GM18873 (cell line): ENCODE data around the gene EPHA6.
"Not testable (repeated sequence)": the region's sequence is repeated elsewhere in the genome, so short reads cannot be mapped to it uniquely, and the experiment has no call there.

Experiments
- ATAC-seq: cut with Tn5 transposase; IDR thresholded peaks from one replicate; pipeline ENCODE4 v1.9.1; 2021; ENCODE audit warnings: mild to moderate bottlenecking, moderate library complexity, moderate number of reproducible peaks; ENCODE audit not compliant: unreplicated experiment, low FRiP score

The EPHA6 gene

DNA sequence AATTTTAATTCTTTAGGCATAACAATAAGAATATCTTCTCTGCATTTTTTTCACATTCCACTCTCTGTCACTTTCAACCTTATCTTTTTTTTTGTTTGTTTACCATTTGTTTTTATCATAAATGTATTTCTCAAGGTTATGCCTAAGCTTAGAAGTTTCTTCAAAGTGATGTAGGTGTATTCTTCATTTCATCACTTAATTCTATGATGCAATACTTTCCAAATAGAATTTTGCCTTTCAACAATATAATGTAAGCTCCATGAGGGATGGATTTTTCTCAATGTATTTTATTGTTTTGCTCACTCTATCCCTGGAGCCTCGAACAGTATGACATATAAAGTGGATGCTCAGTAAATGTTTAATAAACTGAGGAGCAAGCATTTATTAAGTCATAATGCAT is 444.9 kb downstream of the EPHA6 start:
- no peak for ATAC-seq

- ATAC-seq, result no peak
Measured at GRCh38 chr3:97264180-97264579, 449.8 kb downstream of the EPHA6 start.

DNA sequence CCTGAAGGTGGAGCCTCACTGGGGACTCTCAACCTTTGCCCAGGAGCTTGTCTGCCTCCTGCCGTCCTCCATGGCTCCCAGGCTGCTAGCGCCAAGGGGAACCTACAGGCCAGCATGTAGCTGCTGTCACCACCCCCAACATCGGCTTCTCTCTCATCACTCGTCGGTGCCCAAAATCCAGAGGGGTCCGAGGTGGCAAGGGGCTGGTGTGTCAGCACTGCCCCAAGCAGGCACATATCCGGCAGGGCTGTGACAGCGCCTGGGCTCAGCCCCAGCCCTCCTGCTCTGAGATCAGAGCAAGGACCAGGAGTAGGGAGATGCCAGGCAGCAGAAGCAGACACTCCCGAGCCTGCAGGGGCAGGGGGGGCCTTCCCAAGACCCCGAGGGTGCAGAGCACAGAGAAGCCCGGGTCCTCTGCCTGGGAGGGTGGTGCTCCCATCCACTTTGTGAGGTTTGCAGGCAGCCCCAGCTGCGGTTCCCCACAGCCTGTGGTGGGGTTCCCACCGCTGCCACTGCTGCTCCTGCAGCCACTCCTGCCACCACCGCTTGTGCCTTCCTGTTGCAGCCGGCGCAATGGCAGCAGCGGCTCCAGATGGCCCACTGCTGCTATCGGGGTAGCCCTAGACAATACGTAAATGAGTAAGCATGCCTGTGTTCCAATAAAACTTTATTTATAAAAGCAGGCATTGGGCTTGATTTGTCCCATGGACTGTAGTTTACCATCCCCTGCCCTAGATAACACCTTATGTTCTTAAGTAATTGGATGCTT is 451.0 kb downstream of the EPHA6 start:
- ATAC-seq, result no peak

- ATAC-seq, result no peak
Measured at GRCh38 chr3:97269202-97269601, 454.8 kb downstream of the EPHA6 start.

GRCh38 chr3:97276879-97277550 is 462.6 kb downstream of the EPHA6 start:
- not testable (repeated sequence) for ATAC-seq

DNA sequence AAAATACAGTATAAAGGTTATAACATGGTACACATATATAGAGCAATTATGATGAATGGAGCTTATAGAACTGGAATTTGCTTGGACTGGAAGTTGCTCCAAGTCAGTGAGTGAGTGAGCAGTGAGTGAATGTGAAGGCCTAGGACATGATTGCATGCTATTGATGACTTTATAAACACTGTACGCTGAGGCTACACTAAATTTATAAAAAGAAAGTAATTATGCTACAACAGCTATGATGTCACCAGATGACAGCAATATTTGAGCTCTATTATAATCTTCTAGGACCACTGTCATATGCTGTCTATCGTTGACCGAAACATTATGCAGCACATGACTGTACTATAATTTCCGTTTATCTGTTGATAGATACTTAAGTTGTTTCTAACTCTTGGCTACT is 463.3 kb downstream of the EPHA6 start:
- ATAC-seq, result no peak

GRCh38 chr3:97278506-97278905 is 464.1 kb downstream of the EPHA6 start:
- ATAC-seq, result no peak

DNA sequence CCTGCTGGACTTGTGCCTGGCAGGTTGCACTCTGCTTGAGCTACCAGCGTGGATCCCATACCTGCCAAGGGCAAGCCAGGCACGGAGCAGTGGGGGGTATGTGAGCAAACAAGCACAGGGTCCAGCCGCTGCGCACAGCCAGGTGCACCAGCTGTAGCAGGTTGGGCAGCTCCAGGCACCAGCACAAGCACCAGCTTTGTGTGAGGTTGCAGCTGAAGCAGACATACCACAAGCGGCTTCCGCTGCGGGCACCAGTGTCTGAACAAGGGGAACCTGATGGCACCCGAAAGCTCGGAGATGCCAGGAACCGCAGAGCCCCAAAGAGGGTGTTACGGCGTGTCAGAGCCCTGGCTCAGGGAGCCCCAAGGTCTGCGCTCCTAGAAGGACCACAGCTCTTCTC is 477.5 kb downstream of the EPHA6 start:
- no peak for ATAC-seq

DNA sequence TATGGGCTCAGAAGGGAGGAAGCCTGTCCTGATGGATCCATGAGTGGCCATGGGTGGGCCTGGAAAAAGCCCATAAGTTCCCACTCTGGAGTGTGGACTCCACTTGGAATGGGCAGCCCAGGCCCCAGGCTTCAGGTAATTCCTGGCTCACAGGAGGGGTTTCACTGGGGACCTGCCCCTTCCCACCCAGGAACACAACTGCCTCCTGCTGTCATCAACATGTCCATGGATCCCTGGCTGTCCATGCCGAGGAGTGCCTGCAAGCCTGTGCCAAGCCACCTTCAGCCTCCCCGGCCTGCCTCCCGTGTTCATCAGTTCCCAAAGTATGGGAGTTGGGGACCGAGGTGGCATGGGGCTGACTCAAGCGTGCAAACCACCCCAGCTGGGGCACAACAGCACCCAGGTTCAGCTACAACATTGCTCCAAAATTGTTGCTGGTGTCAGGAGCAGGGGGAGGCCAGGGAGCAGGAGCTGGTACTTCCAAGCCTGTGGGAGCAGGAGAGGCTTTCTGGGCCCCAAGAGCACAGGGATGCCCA is 479.3 kb downstream of the EPHA6 start:
- ATAC-seq, result no peak

GRCh38 chr3:97297032-97297431 is 482.6 kb downstream of the EPHA6 start:
- ATAC-seq, result no peak

GRCh38 chr3:97301114-97301513 is 486.7 kb downstream of the EPHA6 start:
- no peak for ATAC-seq

- no peak for ATAC-seq
Measured at GRCh38 chr3:97306226-97306625, 491.8 kb downstream of the EPHA6 start.

- no peak for ATAC-seq
Measured at GRCh38 chr3:97338375-97338774, 524.0 kb downstream of the EPHA6 start.

GRCh38 chr3:97340940-97341339 is 526.5 kb downstream of the EPHA6 start:
- no peak for ATAC-seq

GRCh38 chr3:97347780-97348179 is 533.4 kb downstream of the EPHA6 start:
- ATAC-seq, result no peak

DNA sequence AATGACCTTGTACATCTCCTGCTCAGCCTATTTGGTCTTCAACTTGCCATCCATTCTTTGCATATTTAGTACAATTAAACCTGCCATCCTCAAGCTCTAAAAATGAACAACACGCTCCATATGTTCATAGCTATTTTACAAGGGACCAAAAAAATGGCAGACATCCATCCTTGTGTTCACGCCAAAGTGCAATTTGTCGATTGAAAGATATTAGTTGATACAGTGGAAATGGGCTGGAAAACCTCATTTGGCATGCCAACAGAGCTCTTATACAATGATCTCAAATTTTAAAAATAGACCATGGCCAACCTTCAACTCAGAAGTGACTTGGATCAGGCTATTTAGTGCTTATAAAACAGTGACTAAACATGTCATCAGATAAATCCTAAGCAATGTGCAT is 536.6 kb downstream of the EPHA6 start:
- no peak for ATAC-seq

DNA sequence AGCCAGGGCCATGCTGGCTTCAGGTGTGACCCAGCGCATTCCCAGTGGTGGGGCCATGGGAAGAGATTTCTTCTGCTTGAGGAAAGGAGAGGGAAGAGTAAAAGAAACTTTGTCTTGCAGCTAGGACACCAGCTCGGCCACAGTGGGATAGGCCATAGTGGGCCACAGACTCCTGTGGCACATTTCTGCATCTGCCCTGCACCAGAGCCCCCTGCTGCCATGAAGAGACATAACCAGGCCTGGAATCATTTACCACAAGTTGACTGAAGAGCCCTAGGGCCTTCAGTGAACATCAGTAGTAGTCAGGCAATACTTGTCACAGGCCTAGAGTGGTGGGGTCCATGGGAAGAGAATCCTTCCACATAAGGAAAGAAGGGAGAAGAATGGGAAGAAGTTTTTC is 538.8 kb downstream of the EPHA6 start:
- ATAC-seq, result no peak

- ATAC-seq, result no peak
Measured at GRCh38 chr3:97359977-97360376, 545.6 kb downstream of the EPHA6 start.

GRCh38 chr3:97360804-97361203 is 546.4 kb downstream of the EPHA6 start:
- ATAC-seq, result no peak

GRCh38 chr3:97384583-97384982 is 570.2 kb downstream of the EPHA6 start:
- no peak for ATAC-seq

GRCh38 chr3:97388774-97389173 is 574.4 kb downstream of the EPHA6 start:
- ATAC-seq, result no peak

- ATAC-seq, result no peak
Measured at GRCh38 chr3:97389936-97390335, 575.5 kb downstream of the EPHA6 start.
